Tibial nerve (tissue), 4 donors: Measurements from ENCODE around the gene CNTNAP4.

Experiments
- CTCF ChIP-seq, 5 experiments: fragments of 200-600 bp in 3 of 5; fragments of 450-650 bp in 2 of 5; sonication (generic) in 3 of 5; IDR thresholded peaks; one replicate each; pipeline ENCODE4 v1.5.1; 2016 to 2019; ENCODE audit warnings: antibody characterized with exemption in 5 of 5, mild to moderate bottlenecking in 3 of 5, moderate library complexity in 2 of 5
- EP300 ChIP-seq, 2 donors: sonication (generic); formaldehyde crosslinking; IDR thresholded peaks; one replicate each; pipeline ENCODE4 v1.6.1; 2017; ENCODE audit warnings: antibody characterized with exemption in 2 of 2, mild to moderate bottlenecking in 1 of 2

DNA sequence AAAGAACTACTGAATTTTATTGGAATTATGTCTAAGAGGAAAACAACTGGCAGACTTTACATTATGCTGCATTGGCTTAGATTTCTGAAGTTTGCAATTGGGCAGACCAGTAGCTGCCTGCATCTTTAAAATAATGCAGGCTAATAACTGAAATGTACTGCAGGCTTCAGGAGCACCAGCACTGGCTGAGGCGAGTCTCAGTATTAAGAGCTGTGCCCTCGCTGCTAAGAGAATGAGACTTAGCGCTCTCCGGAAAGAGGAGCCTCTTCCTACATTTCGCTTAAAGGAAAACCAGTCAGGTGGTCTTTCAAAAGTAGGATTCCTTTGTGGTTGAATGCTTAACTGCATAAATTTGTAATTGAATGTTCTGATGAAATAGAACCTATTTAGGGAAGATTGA lies 885 bp downstream of the CNTNAP4 start:
- TF ChIP-seq EP300 (IDR thresholded peaks at IDR 0.05) = no peak
- TF ChIP-seq CTCF (IDR thresholded peaks at IDR 0.05) = no peak
